Mesothelial cell of epicardium (in vitro differentiated cells): ENCODE results near the gene SUCLG2. TPM values are rescaled to one million over a fixed set of nuclear protein-coding genes. Genes with fewer than 3 reads are reported as not detected.

Source experiments
- DNase-seq, 2 experiments: peaks; one replicate each; pipeline ENCODE4 v3.0.0; 2021; ENCODE audit warnings: low spot score in 2 of 2; ENCODE audit not compliant: unreplicated experiment in 2 of 2
- H3K27ac Mint-ChIP-seq: 2 replicates; pipeline ENCODE4 v1.8.0; 2021; ENCODE audit warnings: mixed read lengths
- H3K27me3 Mint-ChIP-seq: 2 replicates; pipeline ENCODE4 v1.8.0; 2021; ENCODE audit warnings: low read depth, mixed read lengths
- H3K36me3 Mint-ChIP-seq: 2 replicates; pipeline ENCODE4 v1.8.0; 2021; ENCODE audit warnings: mixed read lengths
- H3K4me1 Mint-ChIP-seq: 2 replicates; pipeline ENCODE4 v1.8.0; 2021; ENCODE audit warnings: mixed read lengths
- H3K4me3 Mint-ChIP-seq: 2 replicates; pipeline ENCODE4 v1.8.0; 2021; ENCODE audit warnings: mild to moderate bottlenecking, moderate library complexity, mixed read lengths
- H3K9me3 Mint-ChIP-seq: 2 replicates; pipeline ENCODE4 v1.8.0; 2021; ENCODE audit warnings: mixed read lengths
- CTCF ChIP-seq: fragments of 200-600 bp; sonication (generic); IDR thresholded peaks from one replicate; pipeline ENCODE4 v1.5.0; 2021; ENCODE audit warnings: antibody characterized with exemption; ENCODE audit not compliant: unreplicated experiment
- total RNA-seq: library from RNA; stranded (reverse); gene quantifications from 3 replicates; pipeline ENCODE4 v1.2.1, GENCODE V29; 2021

SUCLG2 gene
- total RNA-seq, 1 donor from 2014 or later = 35.0 TPM

- Mint-ChIP-seq H3K4me3 (no peak overlapping the region), H3K36me3 (peaks cover 17% of the 10 kb centered on the region), H3K27me3 (no peaks in the 10 kb centered on the region), H3K4me1 (no peaks in the 10 kb centered on the region), H3K27ac (no peak overlapping the region), H3K9me3 (peaks cover 22% of the 10 kb centered on the region)
- no peak for TF ChIP-seq CTCF
- DNase-seq = no peak
These were observed 232.5 kb downstream of the SUCLG2 start for GRCh38 chr3:67421912-67422311.

- Mint-ChIP-seq H3K9me3 (peaks cover 22% of the 10 kb centered on the region), H3K4me3 (no peak overlapping the region), H3K27ac (no peak overlapping the region), H3K36me3 (peaks cover 17% of the 10 kb centered on the region), H3K4me1 (no peaks in the 10 kb centered on the region), H3K27me3 (no peaks in the 10 kb centered on the region)
- no peak for TF ChIP-seq CTCF
- no peak for DNase-seq
These were observed 234.6 kb downstream of the SUCLG2 start for GRCh38 chr3:67419779-67420178.

GRCh38 chr3:67419218-67419529 lies 235.2 kb downstream of the SUCLG2 start:
- Mint-ChIP-seq H3K27ac (no peak overlapping the region), H3K4me1 (no peaks in the 10 kb centered on the region), H3K36me3 (peaks cover 17% of the 10 kb centered on the region), H3K9me3 (peaks cover 22% of the 10 kb centered on the region), H3K4me3 (no peak overlapping the region), H3K27me3 (no peaks in the 10 kb centered on the region)
- TF ChIP-seq CTCF = no peak
- DNase-seq = no peak

- no peak overlapping the region for H3K4me3 Mint-ChIP-seq
- H3K27ac Mint-ChIP-seq = no peak overlapping the region
- TF ChIP-seq CTCF = no peak
- no peak for DNase-seq
- H3K36me3 Mint-ChIP-seq = peaks cover 17% of the 10 kb centered on the region
- peaks cover 22% of the 10 kb centered on the region for H3K9me3 Mint-ChIP-seq
- no peaks in the 10 kb centered on the region for H3K27me3 Mint-ChIP-seq
- no peaks in the 10 kb centered on the region for H3K4me1 Mint-ChIP-seq
These were observed 235.8 kb downstream of the SUCLG2 start for GRCh38 chr3:67418426-67419217.

- no peak for TF ChIP-seq CTCF
- DNase-seq = no peak
- peaks cover 22% of the 10 kb centered on the region for H3K9me3 Mint-ChIP-seq
- H3K27me3 Mint-ChIP-seq = no peaks in the 10 kb centered on the region
- H3K36me3 Mint-ChIP-seq = peaks cover 17% of the 10 kb centered on the region
- H3K27ac Mint-ChIP-seq = no peak overlapping the region
- H3K4me3 Mint-ChIP-seq = no peak overlapping the region
- no peaks in the 10 kb centered on the region for H3K4me1 Mint-ChIP-seq
These were observed 237.7 kb downstream of the SUCLG2 start for GRCh38 chr3:67416703-67417102.
